Measurements from ENCODE around the gene ZNF317. TPM values are rescaled to one million over a fixed set of nuclear protein-coding genes. Genes with fewer than 3 reads are reported as not detected.
A peak's percentile ranks its signal among the peaks of the same experiment; 100 is the strongest.

ZNF317 gene
- total and polyA plus RNA-seq, 2 of the 13 experiments (the other 11 are each of a cell fraction or from before 2014, with no cell fraction given): 14.0 to 27.9 TPM

- TF ChIP-seq MYC (CRISPR knock-in tag; IDR thresholded peaks at IDR 0.05; ENCODE audit: borderline replicate concordance) (peak; percentile 91), HMGXB4 (CRISPR knock-in tag; IDR thresholded peaks at IDR 0.05; ENCODE audit: borderline replicate concordance in 1 of 2, low read depth in 1 of 2) (peak; percentile 76; a peak in 3 of 4 replicates), DNMT1 (CRISPR knock-in tag; IDR thresholded peaks at IDR 0.05) (no peak), ZHX1 (CRISPR knock-in tag; IDR thresholded peaks at IDR 0.05; ENCODE audit: low read depth) (peak; percentile 34; the same call in 1 of the 2 replicates), PLSCR1 (CRISPR knock-in tag; IDR thresholded peaks at IDR 0.05; ENCODE audit: borderline replicate concordance) (0 out of 2 replicates have a peak, but pooled peaks have one; percentile 68), NFYC (CRISPR knock-in tag; IDR thresholded peaks at IDR 0.05) (0 out of 2 replicates have a peak, but pooled peaks have one; percentile 34), MEIS2 (CRISPR knock-in tag; IDR thresholded peaks at IDR 0.05) (no peak), ZNF580 (CRISPR knock-in tag; IDR thresholded peaks at IDR 0.05; ENCODE audit: borderline replicate concordance, low read depth) (peak; percentile 82; the same call in 1 of the 2 replicates), ZNF788 (CRISPR knock-in tag; IDR thresholded peaks at IDR 0.05; ENCODE audit: borderline replicate concordance) (peak; percentile 54; the same call in 1 of the 2 replicates), CHCHD3 (CRISPR knock-in tag; IDR thresholded peaks at IDR 0.05) (0 out of 2 replicates have a peak, but pooled peaks have one; percentile 62), SMAD1 (CRISPR knock-in tag; IDR thresholded peaks at IDR 0.05; ENCODE audit: borderline replicate concordance, low read depth) (0 out of 2 replicates have a peak, but pooled peaks have one; percentile 59), MAZ (IDR thresholded peaks at IDR 0.05; ENCODE audit: borderline replicate concordance, low read depth, low read length) (peak; percentile 38; the same call in 1 of the 2 replicates), MAZ (CRISPR knock-in tag; IDR thresholded peaks at IDR 0.05; ENCODE audit: low read depth) (no peak), NFATC3 (CRISPR knock-in tag; IDR thresholded peaks at IDR 0.05) (no peak), ZNF644 (CRISPR knock-in tag; IDR thresholded peaks at IDR 0.05; ENCODE audit: low read depth) (no peak), FOXA3 (CRISPR knock-in tag; IDR thresholded peaks at IDR 0.05) (no peak), PAWR (CRISPR knock-in tag; IDR thresholded peaks at IDR 0.05; ENCODE audit: borderline replicate concordance) (no peak), ZNF362 (CRISPR knock-in tag; IDR thresholded peaks at IDR 0.05; ENCODE audit: borderline replicate concordance) (no peak), YY1 (IDR thresholded peaks at IDR 0.05; ENCODE audit: insufficient read depth, insufficient replicate concordance, low read depth, low read length) (peak; percentile 96), HCFC1 (IDR thresholded peaks at IDR 0.05; ENCODE audit: low read depth, low read length) (peak; percentile 93), ZBTB21 (CRISPR knock-in tag; IDR thresholded peaks at IDR 0.05) (no peak), ZMAT3 (CRISPR knock-in tag; conservative IDR thresholded peaks at IDR 0.05) (no peak; the same call in 1 of the 2 replicates)
Measured at GRCh38 chr19:9140159-9140874, at the start of gene ZNF317 (continued).

Data from HepG2 (cell line).